NCI-H1694 treated with DMSO at 0.1 percent for 48 hours (cell line): Measurements from ENCODE around the gene TVP23C.
"Not testable (repeated sequence)": the region's sequence is repeated elsewhere in the genome, so short reads cannot be mapped to it uniquely, and the experiment has no call there.

ENCODE experiments used
- DNase-seq: peaks from one replicate; lab custom pipeline; 2025; lab: John Stamatoyannopoulos, UW

TVP23C gene

DNA sequence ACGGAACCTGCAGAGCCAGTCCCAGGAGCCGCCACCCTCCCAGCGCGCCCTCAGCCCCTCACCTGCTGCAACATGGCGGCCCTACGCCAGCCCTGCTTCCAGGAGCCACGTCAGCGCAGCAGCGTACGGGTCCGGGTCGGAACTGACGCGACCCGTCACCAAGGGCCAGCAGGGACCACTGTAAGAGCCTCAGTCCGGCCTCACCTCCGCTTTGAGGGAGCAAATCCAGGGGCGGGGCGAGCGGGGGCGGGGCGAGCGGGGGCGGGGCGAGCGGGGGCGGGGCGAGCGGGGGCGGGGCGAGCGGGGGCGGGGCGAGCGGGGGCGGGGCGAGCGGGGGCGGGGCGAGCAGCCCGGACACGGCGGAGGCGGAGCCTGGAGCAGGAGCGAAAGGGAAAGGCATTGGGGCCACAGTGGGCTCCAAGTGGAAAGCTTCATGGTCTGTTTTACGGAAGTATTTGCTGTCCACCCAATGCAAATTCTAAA lies at the start of gene TVP23C:
TVP23C (minus strand) TSS at position 109 of the 483 bp plus-strand sequence; CDS start at position 74, 35 bp downstream.
- not testable (repeated sequence) for DNase-seq

DNA sequence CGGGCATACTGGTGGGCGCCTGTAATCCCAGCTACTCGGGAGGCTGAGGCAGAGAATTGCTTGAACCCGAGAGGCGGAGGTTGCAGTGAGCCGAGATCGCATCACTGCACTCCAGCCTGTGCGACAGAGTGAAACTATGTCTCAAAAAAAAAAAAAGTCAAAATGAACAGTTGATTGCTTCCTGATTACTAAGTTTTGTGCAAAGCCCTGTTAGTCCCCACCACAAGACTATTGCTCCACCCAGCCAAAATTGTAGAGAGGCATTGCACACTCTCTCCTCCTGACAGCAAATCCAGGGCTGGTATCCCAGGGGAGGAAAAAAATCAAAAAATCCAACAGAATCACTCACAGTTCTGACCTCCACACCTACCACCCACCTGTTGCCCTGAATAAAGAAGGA lies 29.7 kb upstream of the TVP23C start:
- DNase-seq: not testable (repeated sequence)

DNA sequence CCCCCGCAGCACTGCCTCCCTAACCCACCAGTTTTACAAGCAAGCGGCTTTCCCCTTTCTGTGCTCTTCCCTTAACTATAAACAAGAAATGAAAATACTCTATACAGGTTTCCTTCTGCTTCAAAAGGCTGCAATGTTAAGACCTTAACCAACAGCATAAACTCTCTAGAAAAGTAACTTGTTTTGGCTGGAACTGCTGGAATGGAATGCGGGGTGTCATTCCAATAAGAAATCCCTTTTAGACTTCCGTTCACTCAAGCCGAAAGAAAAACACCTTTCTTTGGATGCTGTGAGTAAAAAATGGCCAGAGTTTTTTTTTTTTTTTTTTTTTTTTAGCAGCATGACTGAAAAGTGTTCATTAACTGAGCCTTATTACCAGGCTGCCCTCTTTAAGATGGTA lies 28.7 kb upstream of the TVP23C start:
- not testable (repeated sequence) for DNase-seq

DNA sequence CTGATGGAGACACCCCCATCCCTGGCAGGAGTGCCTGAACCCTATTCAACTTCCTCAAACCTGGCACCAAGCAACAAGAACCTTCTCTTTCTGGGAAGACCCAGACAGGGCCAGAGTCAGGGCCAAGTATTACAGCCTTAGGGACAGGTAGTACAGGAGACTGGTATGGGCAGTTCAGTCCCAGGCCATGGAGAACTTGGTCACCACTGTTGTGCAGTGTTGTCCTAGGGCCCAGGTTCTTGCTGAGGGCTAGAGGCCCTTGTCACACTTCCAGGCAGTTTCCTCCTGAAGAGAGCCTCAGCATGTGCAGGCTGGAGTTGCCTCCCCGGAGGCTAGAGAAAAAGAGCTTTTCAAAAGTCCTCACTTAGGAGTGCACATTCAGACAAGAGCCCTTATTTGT lies 27.6 kb upstream of the TVP23C start:
- not testable (repeated sequence) for DNase-seq

DNA sequence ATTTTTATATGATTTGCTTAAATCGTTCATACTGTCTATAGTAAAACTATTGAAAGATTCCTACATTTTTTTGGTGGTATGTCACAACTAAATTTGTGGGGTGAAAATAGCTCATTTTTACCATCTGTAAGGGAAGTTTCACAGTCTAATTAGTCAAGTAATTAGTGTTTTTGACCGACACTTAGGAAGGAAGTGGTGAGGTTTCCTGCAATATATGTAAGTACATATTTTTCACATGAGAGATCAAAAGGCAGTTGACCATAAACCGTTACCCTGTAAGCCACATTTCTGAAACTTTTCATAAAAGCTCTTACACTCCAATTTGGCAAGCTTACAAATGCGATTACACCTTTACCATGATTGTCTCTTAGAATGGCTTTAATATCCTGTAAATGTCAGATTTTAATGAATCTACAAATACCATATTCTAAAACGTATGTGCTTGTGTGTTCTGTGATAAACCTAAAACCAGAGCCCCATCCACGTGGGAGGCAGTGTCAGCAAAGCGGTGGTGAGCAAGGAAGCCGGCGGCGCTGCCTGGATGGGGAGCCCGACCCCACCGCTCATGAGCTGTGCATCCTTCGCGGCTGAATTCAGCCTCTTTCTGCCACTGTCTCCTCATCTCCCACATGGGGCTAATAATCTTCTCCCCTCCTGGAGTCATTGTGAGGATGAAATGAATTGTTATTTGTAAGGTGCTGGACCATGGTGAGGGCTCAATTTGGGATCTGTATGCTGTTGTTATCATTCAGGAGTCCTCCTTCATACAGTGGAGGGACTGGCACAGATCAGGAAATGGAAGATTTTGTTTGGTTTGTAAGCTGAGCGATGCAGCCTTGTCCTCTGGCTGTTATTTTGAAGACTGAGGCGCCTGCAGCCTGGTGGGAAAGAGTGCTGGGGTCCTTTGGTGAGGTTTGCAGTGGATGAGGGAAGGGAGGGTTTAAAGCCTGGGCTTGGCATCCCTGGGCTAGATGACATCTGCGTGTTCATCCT lies 26.6 kb upstream of the TVP23C start:
- not testable (repeated sequence) for DNase-seq

DNA sequence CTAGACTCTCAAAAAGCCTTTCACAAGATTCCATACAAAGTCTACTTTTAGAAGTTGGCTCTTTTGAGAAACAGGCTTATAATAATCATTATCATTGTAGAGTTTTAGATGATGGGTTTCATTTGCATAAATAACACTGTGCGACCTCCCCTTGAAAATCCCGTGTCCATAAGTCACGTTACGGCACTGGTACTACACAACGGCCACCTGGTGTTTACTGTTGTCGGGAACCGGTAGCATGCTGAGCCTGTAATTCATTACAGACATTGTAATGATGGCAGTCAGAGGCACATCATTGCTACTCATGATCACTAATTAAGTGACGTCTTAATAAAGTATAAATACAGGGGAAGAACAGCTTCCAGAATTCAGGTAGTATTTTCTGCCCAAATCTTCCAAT lies 24.7 kb upstream of the TVP23C start:
- not testable (repeated sequence) for DNase-seq

DNA sequence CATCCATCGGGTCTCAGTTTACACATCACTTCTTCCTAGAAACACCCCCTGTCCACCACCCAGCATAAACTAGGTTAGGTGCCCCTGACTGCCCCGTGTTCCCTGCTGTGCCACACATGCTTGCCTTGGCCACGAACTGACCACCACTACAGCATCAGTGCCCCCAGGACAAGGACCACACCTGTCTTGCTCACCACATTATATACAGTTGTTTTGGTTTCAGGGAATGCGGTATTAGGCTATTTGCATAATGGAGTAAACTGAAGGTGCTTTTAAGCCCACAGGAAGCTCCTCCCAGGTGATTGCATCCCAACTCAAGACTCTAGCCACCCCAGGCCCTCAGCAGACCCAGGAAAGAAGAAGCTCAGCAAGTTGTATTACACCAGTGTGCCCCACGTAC lies 20.0 kb upstream of the TVP23C start:
- DNase-seq: not testable (repeated sequence)

DNA sequence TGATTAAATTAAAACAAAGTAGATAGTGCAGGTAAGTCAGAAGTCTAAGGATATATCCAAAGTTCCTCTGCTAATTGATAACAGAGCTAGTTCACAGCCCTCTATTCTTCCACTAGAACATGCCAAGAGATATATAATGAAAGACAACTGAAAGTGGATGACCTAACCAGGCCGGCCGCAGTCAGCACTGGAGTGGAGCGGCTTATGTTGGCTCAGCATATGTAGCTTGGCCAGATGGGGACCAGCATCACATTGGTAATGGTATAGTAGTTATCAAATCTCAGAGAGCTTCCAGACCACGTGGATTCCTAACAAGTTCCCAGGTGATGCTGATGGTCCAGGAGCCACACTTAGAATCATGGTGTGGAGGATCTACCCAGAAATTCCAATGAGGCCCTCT lies 18.2 kb upstream of the TVP23C start:
- DNase-seq: not testable (repeated sequence)

DNA sequence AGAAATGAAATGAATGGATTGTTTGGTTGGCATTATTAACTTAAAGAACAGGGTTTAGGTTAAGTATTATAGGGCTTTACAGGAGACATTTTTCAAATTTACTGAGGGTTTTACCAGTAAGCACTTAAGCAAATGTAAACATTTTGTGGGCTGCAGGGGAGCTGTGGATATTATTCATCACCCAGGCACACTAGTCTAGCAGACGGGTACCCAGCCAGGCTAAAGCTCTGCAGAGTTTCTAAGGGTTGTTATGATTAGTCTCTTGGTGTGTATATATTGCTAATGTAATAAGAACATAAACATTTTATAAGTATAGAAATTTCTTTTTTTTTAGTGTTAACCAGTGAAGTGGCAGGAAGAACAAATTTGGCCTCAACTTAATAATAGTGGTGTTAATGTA lies 13.6 kb upstream of the TVP23C start:
- not testable (repeated sequence) for DNase-seq

DNA sequence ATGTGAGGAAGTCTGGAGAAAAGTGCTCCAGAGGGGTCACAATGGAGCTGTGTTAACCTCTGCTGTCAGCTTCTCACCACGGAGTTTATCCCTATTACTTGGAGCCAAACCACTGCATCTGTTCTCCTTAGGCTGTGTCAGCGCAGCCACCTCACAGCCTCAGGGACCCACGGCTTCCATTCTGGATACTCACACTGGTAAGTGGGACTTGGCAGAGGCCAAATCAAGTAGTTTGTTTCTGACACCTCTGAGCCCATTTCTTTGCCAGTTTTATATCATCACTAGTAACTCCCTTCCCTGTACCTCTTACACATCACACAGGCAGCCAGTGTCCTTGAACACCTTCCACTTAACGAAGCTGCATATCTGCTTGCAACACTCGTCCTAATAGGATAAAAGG lies 11.4 kb upstream of the TVP23C start:
- DNase-seq: not testable (repeated sequence)

DNA sequence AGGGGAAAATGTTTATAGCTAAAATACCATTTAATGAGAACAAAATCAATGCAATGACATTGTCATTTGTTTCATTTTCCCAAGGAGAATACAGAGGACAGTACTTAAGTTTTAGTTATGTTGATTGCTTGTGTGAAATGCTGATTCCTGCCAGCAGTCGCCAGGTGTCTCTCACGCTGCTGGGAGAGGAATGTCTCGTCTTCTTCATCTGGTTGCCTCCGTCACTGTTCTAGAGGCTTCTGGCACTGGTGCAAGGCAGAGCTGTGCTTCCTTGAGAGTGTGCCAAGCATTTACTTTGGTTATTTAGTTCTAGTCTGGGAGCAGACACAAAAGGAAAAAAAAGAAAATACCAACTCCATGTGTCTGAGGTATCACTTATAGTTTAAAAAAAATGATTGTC lies 10.6 kb upstream of the TVP23C start:
- not testable (repeated sequence) for DNase-seq

DNA sequence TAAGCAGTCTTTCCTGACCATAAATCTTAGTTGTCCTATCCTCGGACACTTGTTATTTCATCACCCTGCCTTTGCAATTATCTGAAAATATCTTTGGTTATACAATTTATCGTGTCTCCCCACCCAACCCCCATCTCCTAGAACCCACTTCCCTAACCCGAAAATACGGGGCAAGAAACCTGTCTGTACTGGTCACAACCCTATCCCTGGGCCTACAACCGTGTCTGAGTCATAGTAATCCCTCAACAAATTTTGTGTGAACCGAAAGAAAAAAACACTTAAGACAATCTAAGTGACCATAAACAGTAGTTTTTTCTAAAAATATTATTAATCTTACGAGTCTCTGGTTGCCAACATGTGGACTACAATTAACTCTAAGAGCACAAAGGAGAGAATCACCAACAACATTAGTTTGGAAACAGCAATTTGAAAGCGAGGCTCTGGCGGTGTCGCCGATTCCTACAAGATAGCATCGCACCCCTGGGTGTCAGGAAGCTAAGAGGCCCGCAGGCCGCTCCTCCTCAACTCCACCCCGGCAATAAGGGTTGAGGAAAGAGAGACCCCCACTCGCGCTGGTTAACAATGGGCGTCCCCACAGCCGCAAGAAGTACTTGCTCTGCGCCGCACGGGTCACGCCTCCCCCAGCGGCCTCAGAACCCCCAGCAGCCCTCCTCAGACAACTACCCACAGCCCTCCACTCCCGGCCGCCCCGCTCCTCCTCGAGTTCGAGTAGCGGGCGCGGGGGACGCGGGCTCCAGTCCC lies 489 bp downstream of the TVP23C start:
- not testable (repeated sequence) for DNase-seq

DNA sequence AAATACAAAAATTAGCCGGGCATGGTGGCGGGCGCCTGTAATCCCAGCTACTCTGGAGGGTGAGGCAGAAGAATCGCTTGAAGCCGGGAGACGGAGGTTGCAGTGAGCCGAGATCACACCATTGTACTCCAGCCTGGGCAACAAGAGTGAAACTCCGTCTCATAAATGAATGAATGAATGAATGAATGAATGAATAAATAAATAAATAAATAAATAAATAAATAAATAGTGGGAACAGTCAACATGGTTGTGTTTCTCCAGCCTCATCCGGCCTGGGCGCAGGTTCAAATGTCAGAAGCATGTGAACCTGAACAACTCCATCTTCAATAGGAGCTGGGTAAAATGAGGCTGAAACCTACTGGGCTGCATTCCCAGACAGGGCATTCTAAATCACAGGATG lies 1.8 kb downstream of the TVP23C start:
- not testable (repeated sequence) for DNase-seq

DNA sequence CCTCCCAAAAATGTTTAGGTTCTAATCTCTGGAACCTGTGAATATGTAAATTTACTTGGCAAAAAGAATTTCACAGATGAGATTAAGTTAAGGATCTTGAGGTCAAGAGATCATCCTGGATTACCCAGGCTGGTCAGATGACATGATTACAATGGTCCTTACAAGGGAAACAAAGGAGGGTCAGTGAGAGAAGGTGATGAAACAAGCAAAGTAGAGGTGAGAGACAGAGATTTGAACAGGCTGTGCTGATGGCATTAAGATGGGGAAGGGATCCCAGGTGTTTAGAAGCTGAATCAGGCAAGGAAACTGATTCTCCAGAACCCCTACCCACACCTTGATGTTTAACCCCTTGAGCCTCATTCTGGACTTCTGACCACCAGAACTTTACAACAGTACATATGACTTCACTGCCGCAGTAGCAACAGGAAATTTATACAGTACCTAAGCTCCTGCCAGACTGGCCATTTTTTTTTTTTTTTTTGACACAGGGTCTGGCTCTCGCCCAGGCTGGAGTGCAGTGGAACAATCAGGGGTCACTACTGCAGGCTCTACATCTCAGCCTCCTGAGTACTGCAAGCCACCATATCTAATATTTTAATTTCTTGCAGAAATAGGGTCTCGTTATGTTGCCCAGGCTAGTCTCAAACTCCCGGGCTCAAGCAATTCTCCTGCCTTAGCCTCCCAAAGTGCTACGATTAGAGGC lies 4.7 kb downstream of the TVP23C start:
- not testable (repeated sequence) for DNase-seq

DNA sequence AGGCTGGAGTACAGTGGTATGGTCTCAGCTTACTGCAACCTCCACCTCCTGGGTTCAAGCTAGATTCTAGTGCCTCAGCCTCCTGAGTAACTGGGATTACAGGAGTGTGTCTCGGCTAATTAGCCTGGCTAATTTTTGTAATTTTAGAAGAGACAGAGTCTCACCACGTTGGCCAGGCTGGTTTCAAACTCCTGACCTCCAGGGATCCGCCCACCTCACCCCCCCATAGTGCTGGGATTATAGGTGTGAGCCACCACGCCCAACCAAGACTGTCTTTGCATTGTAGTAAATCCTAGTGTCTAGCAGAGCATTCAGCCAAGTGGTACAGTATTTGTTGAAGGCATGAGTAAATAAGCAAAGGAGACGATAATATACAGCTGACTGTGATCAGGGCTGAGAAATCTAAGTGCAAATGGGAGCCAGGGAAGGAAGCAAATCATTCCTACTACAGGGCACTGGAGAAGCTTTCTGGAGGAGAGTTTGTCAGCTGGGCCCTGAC lies 5.9 kb downstream of the TVP23C start:
- DNase-seq: not testable (repeated sequence)

DNA sequence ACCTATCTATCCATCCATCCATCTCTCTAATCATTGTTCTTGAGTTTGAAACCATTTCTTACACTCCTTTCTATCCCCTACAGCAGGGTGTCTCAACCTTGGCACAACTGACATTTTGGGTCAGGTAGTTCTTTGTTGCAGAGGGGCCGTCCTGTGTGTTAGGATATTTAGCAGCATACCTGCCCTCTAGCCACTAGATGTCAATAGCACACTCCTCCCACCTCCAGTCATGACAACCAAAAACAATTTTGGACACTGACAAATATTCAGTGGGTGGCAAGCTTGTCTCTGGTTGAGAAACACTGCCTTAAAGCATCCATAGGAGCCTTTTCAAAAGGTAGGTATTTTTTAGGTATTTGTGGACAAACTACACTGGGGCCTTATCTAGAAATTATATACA lies 10.4 kb downstream of the TVP23C start:
- DNase-seq: not testable (repeated sequence)

DNA sequence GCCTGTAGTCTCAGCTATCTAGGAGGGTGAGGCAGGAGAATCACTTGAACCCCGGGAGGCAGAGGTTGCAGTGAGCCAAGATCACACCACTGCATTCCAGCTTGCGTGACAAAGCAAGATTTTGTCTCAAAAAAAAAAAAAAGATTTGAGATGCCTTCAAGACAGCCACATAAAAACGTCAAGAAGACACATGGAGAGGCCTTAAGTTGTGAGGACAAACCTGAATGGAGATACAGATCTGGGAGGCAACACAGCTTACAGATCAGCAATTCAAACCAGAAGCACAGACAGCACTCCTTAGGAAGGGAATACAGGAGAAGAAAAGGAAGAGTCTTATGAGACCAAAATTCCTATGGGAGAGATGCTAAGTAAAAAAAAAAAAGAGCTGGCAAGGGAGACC lies 13.7 kb downstream of the TVP23C start:
- DNase-seq: not testable (repeated sequence)

DNA sequence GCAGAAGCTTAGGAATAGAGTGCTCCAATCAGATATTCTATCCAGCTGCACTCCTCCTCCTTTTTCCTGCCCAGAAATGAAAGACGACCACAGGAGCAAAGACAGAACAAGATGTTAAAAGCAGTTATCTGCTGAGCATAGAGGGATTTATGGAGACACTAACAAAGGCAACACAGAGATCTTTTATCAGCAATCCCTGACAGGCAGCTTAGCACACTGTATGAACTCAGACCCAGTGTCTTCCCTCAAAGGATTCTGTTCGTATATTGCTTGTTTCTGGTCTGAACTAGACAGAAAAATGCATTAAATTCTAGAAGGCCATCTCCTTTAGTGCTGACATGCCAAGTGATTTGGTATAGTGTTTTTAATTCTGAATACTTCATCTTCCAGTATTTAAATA lies 16.7 kb downstream of the TVP23C start:
- not testable (repeated sequence) for DNase-seq

DNA sequence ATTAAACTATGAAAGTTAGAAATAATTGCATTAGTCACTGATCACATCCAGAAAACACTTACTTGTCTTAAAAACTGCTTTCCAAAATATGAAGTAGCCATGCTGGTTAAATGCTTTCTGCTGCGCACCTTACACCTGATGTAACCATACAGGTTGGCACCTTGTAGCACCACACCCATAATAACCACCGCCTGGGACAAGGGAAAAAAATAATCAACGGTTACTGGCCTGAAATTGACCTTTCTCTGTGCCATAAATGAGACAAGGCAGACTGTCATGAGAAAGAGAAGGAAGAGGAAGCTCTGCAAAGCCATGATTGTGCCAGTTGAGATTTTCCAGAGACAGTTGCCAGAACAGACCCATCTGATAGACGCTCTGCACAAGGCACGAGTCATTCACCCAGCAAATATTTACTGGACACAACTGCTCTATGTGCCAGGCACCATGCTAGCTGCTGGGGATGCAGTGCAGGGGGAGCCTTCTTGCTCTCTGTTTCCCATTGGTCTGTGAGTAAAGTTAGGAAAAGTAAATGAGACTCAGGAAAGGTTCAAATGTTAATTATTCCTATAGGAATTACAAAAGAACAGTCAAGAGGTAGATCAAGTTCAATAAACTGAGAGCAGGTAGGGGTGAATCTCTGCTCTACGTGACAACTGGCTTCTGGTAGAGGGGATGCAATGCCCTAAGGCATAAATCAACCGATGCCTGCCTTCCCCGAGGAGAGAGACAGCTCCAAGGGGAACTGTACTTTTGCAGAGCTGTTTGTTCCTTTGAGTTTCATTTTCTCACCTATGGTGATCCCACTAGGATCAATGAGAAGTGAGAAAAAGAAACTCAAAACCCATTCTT lies 22.7 kb downstream of the TVP23C start:
- DNase-seq: not testable (repeated sequence)

DNA sequence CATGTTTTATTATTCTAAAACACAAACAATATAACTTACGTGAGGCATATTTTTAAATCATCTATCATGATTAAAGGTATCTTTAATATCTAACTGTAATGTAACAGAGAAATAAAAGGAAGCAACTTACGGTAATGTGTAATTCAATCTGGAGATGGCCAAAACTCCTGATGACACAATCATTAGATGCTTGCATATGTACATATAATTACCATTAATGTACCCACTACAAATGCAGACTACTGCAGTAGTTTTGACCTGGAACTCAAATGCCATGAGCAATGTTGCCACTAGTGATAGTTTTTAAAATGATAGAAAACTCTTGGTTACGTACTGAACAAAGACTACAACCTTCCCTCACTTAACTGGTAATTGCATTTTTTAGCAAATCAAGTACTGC lies 30.2 kb downstream of the TVP23C start:
- not testable (repeated sequence) for DNase-seq
